ENCODE measurements around the gene MICALL2.

MICALL2 gene

GRCh38 chr7:1397491-1398327 lies 61.6 kb downstream of the MICALL2 start:
- H3K36me3 Mint-ChIP-seq (ENCODE audit: insufficient read depth) = no peaks in the 10 kb centered on the region
- no peak for DNase-seq
- H3K9me3 Mint-ChIP-seq = peaks cover 0 to 4% of the 10 kb centered on the region in 2 donors
- ATAC-seq (replicated peaks) = no peak
- no peaks in the 10 kb centered on the region for H3K4me1 Mint-ChIP-seq (ENCODE audit: low read depth in 2 of 2)
- no peak overlapping the region for H3K27ac Mint-ChIP-seq
- H3K4me3 Mint-ChIP-seq = no peak overlapping the region
- H3K27me3 Mint-ChIP-seq = peaks cover 55 to 77% of the 10 kb centered on the region in 2 donors

DNA sequence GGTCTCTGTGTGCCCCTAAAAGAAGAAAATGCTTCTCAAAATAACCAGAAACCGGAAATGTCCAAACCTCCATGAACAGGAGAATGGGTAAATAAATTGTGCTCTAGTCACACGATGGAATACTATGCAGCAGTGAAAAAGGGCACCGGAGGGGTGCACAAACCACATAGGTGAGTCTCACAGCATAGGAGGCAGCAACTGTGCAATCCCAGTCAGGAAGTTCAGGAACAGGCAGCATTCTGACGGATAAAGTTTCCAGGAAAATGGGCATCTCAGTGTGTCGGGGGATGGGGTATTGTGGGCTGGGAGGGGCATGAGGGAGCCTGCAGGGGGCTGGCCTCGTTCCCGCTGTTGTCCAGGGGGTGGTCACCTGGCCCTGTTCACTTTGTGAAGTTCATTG lies 63.1 kb downstream of the MICALL2 start:
- no peak for ATAC-seq (replicated peaks)
- no peak overlapping the region for H3K4me3 Mint-ChIP-seq
- no peak overlapping the region for H3K27ac Mint-ChIP-seq
- no peaks in the 10 kb centered on the region for H3K4me1 Mint-ChIP-seq (ENCODE audit: low read depth in 2 of 2)
- peaks cover 45 to 75% of the 10 kb centered on the region in 2 donors for H3K27me3 Mint-ChIP-seq
- no peaks in the 10 kb centered on the region for H3K36me3 Mint-ChIP-seq (ENCODE audit: insufficient read depth)
- peaks cover 0 to 4% of the 10 kb centered on the region in 2 donors for H3K9me3 Mint-ChIP-seq
- no peak for DNase-seq

GRCh38 chr7:1395211-1396070 lies 63.8 kb downstream of the MICALL2 start:
- H3K4me1 Mint-ChIP-seq (ENCODE audit: low read depth in 2 of 2) = no peaks in the 10 kb centered on the region
- no peaks in the 10 kb centered on the region for H3K36me3 Mint-ChIP-seq (ENCODE audit: insufficient read depth)
- peaks cover 0 to 4% of the 10 kb centered on the region in 2 donors for H3K9me3 Mint-ChIP-seq
- no peak for ATAC-seq (replicated peaks)
- no peak for DNase-seq
- H3K27me3 Mint-ChIP-seq = peaks cover 40 to 68% of the 10 kb centered on the region in 2 donors
- H3K27ac Mint-ChIP-seq = no peak overlapping the region
- no peak overlapping the region for H3K4me3 Mint-ChIP-seq

- DNase-seq (no peak), ATAC-seq (replicated peaks) (no peak)
- H3K27ac Mint-ChIP-seq = no peak overlapping the region
- no peaks in the 10 kb centered on the region for H3K4me1 Mint-ChIP-seq (ENCODE audit: low read depth in 2 of 2)
- no peaks in the 10 kb centered on the region for H3K36me3 Mint-ChIP-seq (ENCODE audit: insufficient read depth)
- H3K27me3 Mint-ChIP-seq = peaks cover 43 to 64% of the 10 kb centered on the region in 2 donors
- peaks cover 0 to 4% of the 10 kb centered on the region in 2 donors for H3K9me3 Mint-ChIP-seq
- H3K4me3 Mint-ChIP-seq = no peak overlapping the region
Observed at GRCh38 chr7:1394371-1394770, 64.9 kb downstream of the MICALL2 start.

GRCh38 chr7:1393421-1393820 lies 65.8 kb downstream of the MICALL2 start:
- Mint-ChIP-seq H3K4me3 (no peak overlapping the region), H3K9me3 (peaks cover 0 to 4% of the 10 kb centered on the region in 2 donors), H3K27me3 (peaks cover 42 to 61% of the 10 kb centered on the region in 2 donors), H3K36me3 (ENCODE audit: insufficient read depth) (no peaks in the 10 kb centered on the region), H3K4me1 (ENCODE audit: low read depth in 2 of 2) (no peaks in the 10 kb centered on the region), H3K27ac (no peak overlapping the region)
- DNase-seq = no peak
- no peak for ATAC-seq (replicated peaks)

- Mint-ChIP-seq H3K4me3 (no peak overlapping the region), H3K9me3 (peaks cover 0 to under 1% of the 10 kb centered on the region in 2 donors), H3K36me3 (ENCODE audit: insufficient read depth) (no peaks in the 10 kb centered on the region), H3K27me3 (peaks cover 37 to 59% of the 10 kb centered on the region in 2 donors), H3K27ac (no peak overlapping the region), H3K4me1 (ENCODE audit: low read depth in 2 of 2) (no peaks in the 10 kb centered on the region)
- no peak for ATAC-seq (replicated peaks)
- no peak for DNase-seq
Observed at GRCh38 chr7:1392556-1392955, 66.7 kb downstream of the MICALL2 start.

DNA sequence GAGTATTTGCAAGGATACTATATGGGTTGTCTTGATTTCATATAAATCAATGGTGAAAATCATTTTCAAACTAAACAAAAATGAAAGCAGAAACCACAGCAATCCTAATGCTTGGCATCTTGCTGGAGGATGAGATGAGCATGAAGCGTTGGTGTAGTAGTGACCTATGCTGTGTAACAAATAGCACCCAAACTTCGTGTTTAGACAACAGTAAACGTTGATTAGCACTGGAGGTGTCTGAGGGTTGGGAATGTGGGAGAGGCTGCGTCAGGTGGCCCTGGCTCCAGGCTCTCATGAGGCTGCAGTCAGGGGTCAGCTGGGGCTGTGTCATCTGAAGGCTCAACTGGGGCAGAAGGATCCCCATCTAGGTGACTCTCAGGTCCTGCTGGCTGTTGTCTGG lies 67.8 kb downstream of the MICALL2 start:
- Mint-ChIP-seq H3K27ac (no peak overlapping the region), H3K27me3 (peaks cover 36 to 58% of the 10 kb centered on the region in 2 donors), H3K4me3 (no peak overlapping the region), H3K4me1 (ENCODE audit: low read depth in 2 of 2) (no peaks in the 10 kb centered on the region), H3K36me3 (ENCODE audit: insufficient read depth) (no peaks in the 10 kb centered on the region), H3K9me3 (no peaks in the 10 kb centered on the region)
- no peak for ATAC-seq (replicated peaks)
- no peak for DNase-seq

GRCh38 chr7:1388703-1389335 lies 70.5 kb downstream of the MICALL2 start:
- Mint-ChIP-seq H3K4me3 (no peak overlapping the region), H3K27me3 (peaks cover 40 to 60% of the 10 kb centered on the region in 2 donors), H3K4me1 (ENCODE audit: low read depth in 2 of 2) (no peaks in the 10 kb centered on the region), H3K36me3 (ENCODE audit: insufficient read depth) (no peaks in the 10 kb centered on the region), H3K27ac (no peak overlapping the region), H3K9me3 (no peaks in the 10 kb centered on the region)
- DNase-seq (no peak), ATAC-seq (replicated peaks) (no peak)

- DNase-seq (no peak), ATAC-seq (replicated peaks) (no peak)
- H3K27me3 Mint-ChIP-seq = peaks cover 40 to 54% of the 10 kb centered on the region in 2 donors
- H3K36me3 Mint-ChIP-seq (ENCODE audit: insufficient read depth) = no peaks in the 10 kb centered on the region
- H3K9me3 Mint-ChIP-seq = no peaks in the 10 kb centered on the region
- no peak overlapping the region for H3K4me3 Mint-ChIP-seq
- no peak overlapping the region for H3K27ac Mint-ChIP-seq
- no peaks in the 10 kb centered on the region for H3K4me1 Mint-ChIP-seq (ENCODE audit: low read depth in 2 of 2)
Observed at GRCh38 chr7:1388021-1388702, 71.1 kb downstream of the MICALL2 start.

DNA sequence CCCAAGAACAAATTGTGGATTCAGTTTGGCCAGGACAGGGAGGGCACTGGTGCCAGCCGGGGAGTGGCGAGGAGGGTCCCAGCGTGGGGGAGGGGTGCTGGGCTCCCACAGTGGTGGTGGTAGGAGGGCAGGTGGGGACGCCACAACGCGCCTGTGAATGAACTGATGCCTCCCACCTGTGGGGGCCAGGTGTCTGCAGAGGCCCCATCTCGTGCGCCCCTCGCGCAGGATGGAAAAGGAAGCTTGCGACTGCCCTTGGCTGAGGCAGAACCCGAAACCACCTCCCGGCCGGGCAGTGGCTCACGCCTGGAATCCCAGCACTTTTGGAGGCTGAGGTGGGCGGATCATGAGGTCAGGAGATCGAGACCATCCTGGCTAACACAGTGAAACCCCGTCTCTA lies 72.0 kb downstream of the MICALL2 start:
- Mint-ChIP-seq H3K27me3 (peaks cover 33 to 45% of the 10 kb centered on the region in 2 donors), H3K27ac (no peak overlapping the region), H3K9me3 (no peaks in the 10 kb centered on the region), H3K4me1 (ENCODE audit: low read depth in 2 of 2) (no peaks in the 10 kb centered on the region), H3K36me3 (ENCODE audit: insufficient read depth) (no peaks in the 10 kb centered on the region), H3K4me3 (no peak overlapping the region)
- ATAC-seq (replicated peaks) = no peak
- DNase-seq = no peak

DNA sequence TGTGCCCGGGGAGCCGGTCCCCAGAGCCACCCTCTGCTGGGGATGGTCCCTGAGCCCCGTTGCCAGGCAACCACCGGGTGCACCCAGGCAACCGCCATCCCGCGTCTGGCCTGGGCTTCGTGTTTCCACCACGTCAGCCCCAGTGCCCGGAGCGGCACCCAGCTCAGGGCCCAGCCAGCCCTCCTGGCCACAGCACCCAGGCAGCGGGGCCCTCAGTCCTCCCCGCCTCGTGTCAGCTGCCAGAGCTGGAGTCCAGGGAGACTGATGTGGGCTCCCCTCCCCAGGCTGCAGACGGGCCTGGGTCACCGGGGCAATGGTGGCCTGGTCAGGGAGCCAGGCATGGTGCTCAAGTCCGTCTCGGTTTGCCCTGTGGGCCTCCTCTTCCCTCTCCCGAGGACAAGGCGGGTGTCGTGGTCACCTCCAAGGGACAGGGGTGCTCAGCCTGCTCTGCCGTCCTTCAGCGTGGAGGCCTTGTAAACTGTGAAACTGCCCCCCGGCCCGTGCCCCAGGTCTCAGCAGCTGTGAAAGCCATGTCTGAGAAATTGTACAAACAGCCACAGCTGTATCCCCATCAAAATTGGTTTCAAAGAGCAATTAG lies 72.5 kb downstream of the MICALL2 start:
- no peak for DNase-seq
- no peak for ATAC-seq (replicated peaks)
- Mint-ChIP-seq H3K27me3 (peaks cover 33 to 40% of the 10 kb centered on the region in 2 donors), H3K27ac (no peak overlapping the region), H3K4me3 (no peak overlapping the region), H3K9me3 (no peaks in the 10 kb centered on the region), H3K36me3 (ENCODE audit: insufficient read depth) (no peaks in the 10 kb centered on the region), H3K4me1 (ENCODE audit: low read depth in 2 of 2) (no peaks in the 10 kb centered on the region)

- peaks cover 33 to 36% of the 10 kb centered on the region in 2 donors for H3K27me3 Mint-ChIP-seq
- no peaks in the 10 kb centered on the region for H3K9me3 Mint-ChIP-seq
- no peaks in the 10 kb centered on the region for H3K36me3 Mint-ChIP-seq (ENCODE audit: insufficient read depth)
- H3K4me1 Mint-ChIP-seq (ENCODE audit: low read depth in 2 of 2) = no peaks in the 10 kb centered on the region
- DNase-seq (no peak), ATAC-seq (replicated peaks) (no peak)
- no peak overlapping the region for H3K4me3 Mint-ChIP-seq
- H3K27ac Mint-ChIP-seq = no peak overlapping the region
Observed at GRCh38 chr7:1385809-1386622, 73.3 kb downstream of the MICALL2 start.
